HepG2 (cell line): ENCODE measurements around the gene ZNF674. TPM values are rescaled to one million over a fixed set of nuclear protein-coding genes. Genes with fewer than 3 reads are reported as not detected.

Experiments
- ATAC-seq: fragments of 200-7000 bp; cut with Tn5 transposase; 3 replicates; pipeline ENCODE4 v1.9.1; 2020; ENCODE audit warnings: mild to moderate bottlenecking, moderate library complexity
- BruUV-seq: library from RNA; stranded (reverse); fragments of 400-500 nt; replicated peaks from 2 replicates; lab custom pipeline; 2021; lab: Mats Ljungman, UMichigan
- CTCF ChIA-PET: fragments of 300-600 bp; formaldehyde crosslinking; extraction: SDS; loops from one replicate; lab custom pipeline; 2021; ENCODE audit warnings: low total read pairs, inconsistent platforms, low intra/inter-chr PET ratio; lab: Yijun Ruan, JAX
- POLR2A ChIA-PET: fragments of 350-600 bp; sonication (Branson Sonifier 250); formaldehyde crosslinking; loops from one replicate; lab custom pipeline; 2020; ENCODE audit warnings: antibody characterized with exemption, inconsistent platforms; lab: Yijun Ruan, JAX
- DNase-seq: peaks from one replicate; pipeline ENCODE4 v3.0.0-alpha.2; 2015; ENCODE audit warnings: low spot score
- FAIRE-seq: peaks from 3 replicates; lab custom pipeline; 2011; peaks lifted over from hg19 to GRCh38; lab: Jason Lieb, UNC
- H2AFZ ChIP-seq: one replicate; pipeline ENCODE4 v1.6.1; 2011; ENCODE audit warnings: low read length, inconsistent platforms
- H3K27ac ChIP-seq: fragments of 300-600 bp; 3 replicates; pipeline ENCODE4 v1.8.0; 2011; ENCODE audit warnings: mixed run types, mild to moderate bottlenecking, mixed read lengths, low read length, inconsistent platforms; ENCODE audit not compliant: insufficient read depth; ENCODE audit errors: extremely low read length
- H3K27me3 ChIP-seq, 2 experiments: fragments of 200-600 bp in 1 of 2; 2 replicates in 1 of 2; 3 replicates in 1 of 2; pipeline versions ENCODE4 v1.6.0 to v1.8.0; 2011; ENCODE audit warnings: low read length in 2 of 2, mild to moderate bottlenecking in 2 of 2, moderate library complexity in 2 of 2, inconsistent platforms in 1 of 2; ENCODE audit not compliant: insufficient read depth in 2 of 2, control insufficient read depth in 1 of 2
- H3K36me3 ChIP-seq, 2 experiments: fragments of 200-600 bp in 1 of 2; replicated peaks in 1 of 2; 2 replicates in 1 of 2; 3 replicates in 1 of 2; pipeline versions ENCODE4 v1.5.1 to v1.8.0; 2011; ENCODE audit warnings: low read length in 2 of 2, inconsistent platforms in 1 of 2; ENCODE audit not compliant: insufficient read depth in 2 of 2, control insufficient read depth in 1 of 2
- H3K4me1 ChIP-seq: 2 replicates; pipeline ENCODE4 v1.5.1; 2012; ENCODE audit warnings: low read length, inconsistent platforms; ENCODE audit not compliant: insufficient read depth
- H3K4me2 ChIP-seq: 2 replicates; pipeline ENCODE4 v1.6.0; 2011; ENCODE audit warnings: low read depth, low read length, inconsistent platforms
- H3K4me3 ChIP-seq, 3 experiments: fragments of 200-600 bp in 1 of 3; sonication (generic), shearing (Covaris generic) in 1 of 3; replicated peaks in 1 of 3; 2 replicates each; pipeline ENCODE4 v1.5.1; 2011 to 2016; ENCODE audit warnings: low read length in 3 of 3, inconsistent platforms in 2 of 3, low read depth in 2 of 3, mild to moderate bottlenecking in 2 of 3, control low read depth in 1 of 3, mixed read lengths in 1 of 3; ENCODE audit not compliant: insufficient read depth in 1 of 3
- H3K79me2 ChIP-seq: one replicate; pipeline ENCODE4 v1.6.1; 2011; ENCODE audit warnings: low read length, inconsistent platforms; ENCODE audit not compliant: insufficient read depth
- H3K9ac ChIP-seq: 2 replicates; pipeline ENCODE4 v1.6.0; 2011; ENCODE audit warnings: mild to moderate bottlenecking, low read depth, low read length, inconsistent platforms; ENCODE audit not compliant: insufficient read depth
- H3K9me3 ChIP-seq: 2 replicates; pipeline ENCODE4 v1.5.1; 2012; ENCODE audit warnings: mild to moderate bottlenecking, low read length
- H4K20me1 ChIP-seq: 2 replicates; pipeline ENCODE4 v1.6.0; 2011; ENCODE audit warnings: inconsistent platforms, mild to moderate bottlenecking, low read length, moderate library complexity; ENCODE audit not compliant: insufficient read depth
- CREBL2 ChIP-seq: sonication (generic); formaldehyde crosslinking; IDR thresholded peaks from 2 replicates; pipeline ENCODE4 v1.8.1; 2023; ENCODE audit warnings: missing genetic modification reagents, mild to moderate bottlenecking, borderline replicate concordance
- HNF1B ChIP-seq: sonication (generic); formaldehyde crosslinking; IDR thresholded peaks from 2 replicates; pipeline ENCODE4 v1.5.1; 2020; ENCODE audit warnings: mild to moderate bottlenecking, moderate library complexity, missing genetic modification reagents
- KAT2B ChIP-seq: fragments of 150-350 bp; IDR thresholded peaks from 2 replicates; pipeline ENCODE4 v1.6.1; 2014; ENCODE audit warnings: low read depth, low read length, borderline replicate concordance
- KDM1A ChIP-seq: IDR thresholded peaks from 2 replicates; pipeline ENCODE4 v1.6.1; 2016; ENCODE audit warnings: missing compliant biosample characterization
- KDM3A ChIP-seq: IDR thresholded peaks from 2 replicates; pipeline ENCODE4 v1.6.1; 2018; ENCODE audit warnings: low read depth, missing compliant biosample characterization
- KDM5B ChIP-seq: sonication (generic); formaldehyde crosslinking; IDR thresholded peaks from 2 replicates; pipeline ENCODE4 v1.4.0; 2020; ENCODE audit warnings: missing genetic modification reagents, mild to moderate bottlenecking, borderline replicate concordance
- PBX2 ChIP-seq: IDR thresholded peaks from 2 replicates; pipeline ENCODE4 v1.6.1; 2016; ENCODE audit warnings: control low read depth
- PBX3 ChIP-seq: sonication (generic); formaldehyde crosslinking; IDR thresholded peaks from 2 replicates; pipeline ENCODE4 v1.8.1; 2023; ENCODE audit warnings: missing genetic modification reagents, inconsistent platforms, borderline replicate concordance
- TSC22D2 ChIP-seq: sonication (generic); formaldehyde crosslinking; IDR thresholded peaks from 2 replicates; pipeline ENCODE4 v1.5.1; 2020; ENCODE audit warnings: missing genetic modification reagents, mild to moderate bottlenecking, borderline replicate concordance
- WIZ ChIP-seq: sonication (generic); formaldehyde crosslinking; IDR thresholded peaks from 2 replicates; pipeline ENCODE4 v1.5.1; 2020; ENCODE audit warnings: mild to moderate bottlenecking, missing genetic modification reagents
- ZNF230 ChIP-seq: sonication (generic); formaldehyde crosslinking; IDR thresholded peaks from 2 replicates; pipeline ENCODE4 v1.4.0; 2020; ENCODE audit warnings: mild to moderate bottlenecking, missing genetic modification reagents
- ZNF260 ChIP-seq: sonication (generic); formaldehyde crosslinking; IDR thresholded peaks from 2 replicates; pipeline ENCODE4 v1.4.0; 2020; ENCODE audit warnings: missing genetic modification reagents, low read depth, mild to moderate bottlenecking, borderline replicate concordance
- ZNF275 ChIP-seq: sonication (generic); formaldehyde crosslinking; IDR thresholded peaks from 2 replicates; pipeline ENCODE4 v1.8.0; 2022; ENCODE audit warnings: missing genetic modification reagents, mild to moderate bottlenecking, inconsistent platforms, borderline replicate concordance
- ZNF446 ChIP-seq: sonication (generic); formaldehyde crosslinking; IDR thresholded peaks from 2 replicates; pipeline ENCODE4 v1.5.0; 2020; ENCODE audit warnings: mild to moderate bottlenecking, missing genetic modification reagents
- ZNF678 ChIP-seq: sonication (generic); formaldehyde crosslinking; IDR thresholded peaks from 2 replicates; pipeline ENCODE4 v1.4.0; 2020; ENCODE audit warnings: mild to moderate bottlenecking, missing genetic modification reagents
- in situ Hi-C: cut with HindIII; loops from 2 replicates; pipeline ENCODE4 v1.10.0; 2017; ENCODE audit warnings: low pct_unique_long_range_greater_than_20kb; ENCODE audit not compliant: extremely low pct_ligation_motif_present
- intact Hi-C: fragments of 100-400 bp; cut with micrococcal nuclease; formaldehyde crosslinking; loops from one replicate; pipeline ENCODE4 v1.10.0; 2022; ENCODE audit not compliant: unreplicated experiment
- polyA plus RNA-seq, 8 experiments: library from polyadenylated mRNA; depleted of rRNA in 3 of 8; stranded (reverse) in 7 of 8; unstranded in 1 of 8; fragments of >200 nt; fragmentation: Illumina TruSeq in 4 of 8; extraction: Trizol in 4 of 8; gene quantifications; 2 replicates each; pipeline versions ENCODE4 v1.2.1 to v1.2.3, GENCODE V29; 2011 to 2016; ENCODE audit warnings: low read depth in 4 of 8, missing spikeins in 1 of 8, mixed read lengths in 1 of 8; ENCODE audit not compliant: insufficient read depth in 1 of 8
- total RNA-seq, 5 experiments: library from RNA; depleted of rRNA; stranded (reverse); fragments of >200 nt; fragmentation: Illumina TruSeq; extraction: Trizol; gene quantifications; 2 replicates each; pipeline ENCODE4 v1.2.3, GENCODE V29; 2016; ENCODE audit warnings: low read depth in 1 of 5

The ZNF674 gene
- total and polyA plus RNA-seq, 2 of the 13 experiments (the other 11 are each of a cell fraction or from before 2014, with no cell fraction given), result 2.9 to 3.5 TPM

- Histone ChIP-seq H3K4me2 (no peak overlapping the region), H3K27ac (no peak overlapping the region), H3K36me3 (no peaks in the 10 kb centered on the region), H3K9me3 (no peaks in the 10 kb centered on the region), H2AFZ (no peak overlapping the region), H3K4me1 (peaks cover 25% of the 10 kb centered on the region), H3K4me3 (no peak overlapping the region), H3K27me3 (no peaks in the 10 kb centered on the region), H3K9ac (no peak overlapping the region), H3K79me2 (peaks cover 3% of the 10 kb centered on the region), H4K20me1 (no peaks in the 10 kb centered on the region)
- BruUV-seq, result no TSS peak
- DNase-seq (no peak), FAIRE-seq (no peak), ATAC-seq (no peak)
- ChIA-PET CTCF (no interaction called here), POLR2A (no interaction called here)
- intact Hi-C loops, result loop anchor here (5.0 kb wide), 1 partner anchor 73 kb away; no protein-coding TSS in a partner anchor
- TF ChIP-seq ZNF260 (CRISPR knock-in tag) (no peak), WIZ (no peak), ZNF446 (CRISPR knock-in tag) (no peak), ZNF230 (CRISPR knock-in tag) (no peak), PBX3 (CRISPR knock-in tag) (no peak), HNF1B (CRISPR knock-in tag) (no peak)
- in situ Hi-C loops, result no loop called here
Measured at GRCh38 chrX:46569621-46570020, 24.4 kb upstream of the ZNF674 start.

- ATAC-seq (no peak), DNase-seq (no peak), FAIRE-seq (no peak)
- Histone ChIP-seq H4K20me1 (no peaks in the 10 kb centered on the region), H3K4me3 (no peak overlapping the region), H3K4me1 (peaks cover 17% of the 10 kb centered on the region), H3K9ac (no peak overlapping the region), H3K79me2 (no peaks in the 10 kb centered on the region), H2AFZ (no peak overlapping the region), H3K36me3 (no peaks in the 10 kb centered on the region), H3K4me2 (no peak overlapping the region), H3K27ac (no peak overlapping the region), H3K9me3 (no peaks in the 10 kb centered on the region), H3K27me3 (no peaks in the 10 kb centered on the region)
- ChIA-PET CTCF (no interaction called here), POLR2A (no interaction called here)
- intact Hi-C loops (no loop called here), in situ Hi-C loops (no loop called here)
- BruUV-seq, result no TSS peak
- TF ChIP-seq ZNF275 (CRISPR knock-in tag), result no peak
- no peak for TF ChIP-seq ZNF678 (CRISPR knock-in tag)
- no peak for TF ChIP-seq CREBL2 (CRISPR knock-in tag)
- no peak for TF ChIP-seq TSC22D2 (CRISPR knock-in tag)
- TF ChIP-seq KDM5B (CRISPR knock-in tag), result no peak
- no peak for TF ChIP-seq PBX2 (CRISPR knock-in tag)
- TF ChIP-seq KDM1A (CRISPR knock-in tag), result no peak
- TF ChIP-seq KAT2B, result no peak
- no peak for TF ChIP-seq KDM3A (CRISPR knock-in tag)
Measured at GRCh38 chrX:46567388-46567787, 22.2 kb upstream of the ZNF674 start.
